Keratinocyte (primary cell): ENCODE data around the gene AMIGO2. TPM values are rescaled to one million over a fixed set of nuclear protein-coding genes. Genes with fewer than 3 reads are reported as not detected.
A peak's percentile ranks its signal among the peaks of the same experiment; 100 is the strongest.

Experiments used
- DNase-seq: peaks from one replicate; pipeline ENCODE4 v3.0.0-alpha.2; 2011; ENCODE audit warnings: low read depth, missing footprints, low spot score
- FAIRE-seq: peaks from 2 replicates; lab custom pipeline; 2011; peaks lifted over from hg19 to GRCh38; lab: Jason Lieb, UNC
- H2AFZ ChIP-seq: 2 replicates; pipeline ENCODE4 v1.6.0; 2012; ENCODE audit warnings: low read length, control low read depth, inconsistent platforms; ENCODE audit not compliant: control insufficient read depth
- H3K27ac ChIP-seq: 2 replicates; pipeline ENCODE4 v1.5.1; 2011; ENCODE audit warnings: low read length; ENCODE audit not compliant: control insufficient read depth, insufficient read depth
- H3K27me3 ChIP-seq: 3 replicates; pipeline ENCODE4 v1.6.0; 2011; ENCODE audit warnings: low read length; ENCODE audit not compliant: control insufficient read depth, insufficient read depth; ENCODE audit errors: extremely low read depth
- H3K36me3 ChIP-seq, 2 experiments: 2 replicates in 1 of 2; 3 replicates in 1 of 2; pipeline ENCODE4 v1.5.1; 2011; ENCODE audit warnings: low read length in 2 of 2, mild to moderate bottlenecking in 1 of 2; ENCODE audit not compliant: control insufficient read depth in 2 of 2, insufficient read depth in 2 of 2; ENCODE audit errors: extremely low read depth in 1 of 2
- H3K4me1 ChIP-seq: 3 replicates; pipeline ENCODE4 v1.5.1; 2011; ENCODE audit warnings: low read length; ENCODE audit not compliant: control insufficient read depth, insufficient read depth; ENCODE audit errors: extremely low read depth
- H3K4me2 ChIP-seq: 3 replicates; pipeline ENCODE4 v1.6.0; 2011; ENCODE audit warnings: low read depth, low read length; ENCODE audit not compliant: control insufficient read depth, insufficient read depth; ENCODE audit errors: extremely low read depth
- H3K4me3 ChIP-seq, 3 experiments: fragments of 200-600 bp in 1 of 3; sonication (generic) in 1 of 3; 2 replicates in 2 of 3; 3 replicates in 1 of 3; pipeline ENCODE4 v1.5.1; 2011 to 2016; ENCODE audit warnings: low read length in 3 of 3, mild to moderate bottlenecking in 3 of 3, control low read depth in 2 of 3, inconsistent platforms in 1 of 3, low read depth in 1 of 3, mixed read lengths in 1 of 3, mixed run types in 1 of 3, moderate library complexity in 1 of 3; ENCODE audit not compliant: control insufficient read depth in 2 of 3, insufficient read depth in 2 of 3; ENCODE audit errors: extremely low read depth in 1 of 3
- H3K79me2 ChIP-seq: 2 replicates; pipeline ENCODE4 v1.6.0; 2012; ENCODE audit warnings: low read length; ENCODE audit not compliant: control insufficient read depth, insufficient read depth
- H3K9ac ChIP-seq: 3 replicates; pipeline ENCODE4 v1.6.0; 2011; ENCODE audit warnings: low read length; ENCODE audit not compliant: control insufficient read depth, insufficient read depth; ENCODE audit errors: extremely low read depth
- H3K9me1 ChIP-seq: 3 replicates; pipeline ENCODE4 v1.6.0; 2011; ENCODE audit warnings: low read length; ENCODE audit not compliant: control insufficient read depth, insufficient read depth; ENCODE audit errors: extremely low read depth
- H3K9me3 ChIP-seq: 2 replicates; pipeline ENCODE4 v1.5.1; 2012; ENCODE audit warnings: low read depth, low read length; ENCODE audit not compliant: control insufficient read depth
- H4K20me1 ChIP-seq: 3 replicates; pipeline ENCODE4 v1.6.0; 2011; ENCODE audit warnings: low read length; ENCODE audit not compliant: control insufficient read depth, insufficient read depth; ENCODE audit errors: extremely low read depth
- CTCF ChIP-seq, 3 experiments: IDR thresholded peaks in 1 of 3; conservative IDR thresholded peaks in 1 of 3; optimal IDR thresholded peaks in 1 of 3; 2 replicates in 2 of 3; 3 replicates in 1 of 3; pipeline versions ENCODE3 to v1.5.1; 2011; ENCODE audit warnings: low read length in 3 of 3, mild to moderate bottlenecking in 3 of 3, moderate library complexity in 2 of 3, control low read depth in 1 of 3, inconsistent platforms in 1 of 3; ENCODE audit not compliant: insufficient read depth in 2 of 3; ENCODE audit errors: extremely low read depth in 1 of 3
- EZH2 ChIP-seq: IDR thresholded peaks from one replicate; pipeline ENCODE4 v1.6.1; 2012; ENCODE audit warnings: inconsistent platforms, mild to moderate bottlenecking, low read length, moderate library complexity
- dilution Hi-C: fragments of 300-500 bp; cut with MboI; formaldehyde crosslinking; loops from one replicate; pipeline ENCODE4 v1.7.0; 2020; ENCODE audit warnings: low sequenced_read_pairs; ENCODE audit not compliant: extremely low pct_ligation_motif_present
- polyA plus RNA-seq, 5 experiments: library from polyadenylated mRNA; depleted of rRNA in 3 of 5; stranded (reverse) in 3 of 5; stranded (forward) in 1 of 5; unstranded in 1 of 5; fragments of >200 nt; gene quantifications; 1 replicate in 1 of 5; 2 replicates in 3 of 5; 3 replicates in 1 of 5; pipeline versions ENCODE4 v1.2.1 to v1.2.3, GENCODE V29; 2011 to 2012; ENCODE audit warnings: missing spikeins in 2 of 5, low read depth in 1 of 5, low replicate concordance in 1 of 5

AMIGO2 gene
- polyA plus RNA-seq, 1 donor (not counting 4 experiments of a cell fraction or from before 2014, with no cell fraction given): 71.3 TPM

DNA sequence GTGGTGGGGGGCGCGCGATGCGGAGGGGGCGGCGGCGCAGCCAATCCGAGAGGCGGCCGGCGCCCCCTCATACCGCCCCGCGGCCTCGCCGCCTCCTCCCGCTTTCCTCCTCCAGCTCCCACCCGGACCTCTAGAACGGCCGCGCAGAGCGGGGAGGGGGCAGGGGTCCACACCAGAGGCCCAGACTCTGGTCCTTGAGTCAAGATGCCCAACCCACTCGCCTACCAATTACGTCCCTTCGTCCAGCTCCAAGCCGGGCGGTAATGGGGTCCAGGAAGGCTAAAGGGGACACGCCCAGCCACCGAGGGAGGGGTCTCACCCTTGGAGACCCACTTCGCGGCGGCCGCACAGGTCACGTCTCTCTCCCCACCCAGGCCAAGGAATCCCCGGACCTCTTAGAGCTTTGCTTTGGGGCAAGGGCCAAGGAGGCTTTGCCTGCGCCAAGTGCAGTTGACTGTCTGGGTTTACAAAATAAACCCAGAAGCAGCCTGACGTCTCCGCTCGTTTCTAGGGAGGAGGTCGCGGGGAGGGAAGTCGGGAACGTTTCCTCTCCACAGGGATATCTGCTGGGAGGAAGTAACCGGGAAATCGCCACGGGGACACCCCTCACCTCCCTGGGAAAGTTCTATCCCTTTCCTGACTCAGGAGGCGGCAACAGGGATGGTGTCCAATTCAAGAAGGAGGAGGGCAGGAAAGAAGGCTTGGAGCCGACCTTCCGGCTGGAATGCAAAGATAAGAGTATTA is 394 bp upstream of the AMIGO2 start:
- Histone ChIP-seq H3K9me1 (no peaks in the 10 kb centered on the region), H3K4me3 (peak overlapping the region; percentile 67 to 92 (median 71)), H2AFZ (peak overlapping the region; percentile 35), H3K4me1 (peaks cover 65% of the 10 kb centered on the region), H3K9me3 (no peaks in the 10 kb centered on the region), H3K79me2 (peaks cover 55% of the 10 kb centered on the region), H4K20me1 (no peaks in the 10 kb centered on the region), H3K27me3 (no peaks in the 10 kb centered on the region), H3K27ac (peak overlapping the region; percentile 90), H3K9ac (peak overlapping the region; percentile 93), H3K4me2 (peak overlapping the region; percentile 89), H3K36me3 (peaks cover 5 to 21% of the 10 kb centered on the region in 2 experiments)
- no peak for TF ChIP-seq EZH2
- TF ChIP-seq CTCF (optimal IDR thresholded peaks at IDR 0.05 in 1 of 3, IDR thresholded peaks at IDR 0.05 in 1 of 3, conservative IDR thresholded peaks at IDR 0.05 in 1 of 3; ENCODE audit: extremely low read depth in 1 of 3, insufficient read depth in 2 of 3, low read length in 3 of 3): no peak
- no peak for FAIRE-seq
- no peak for DNase-seq
- dilution Hi-C loops: no loop called here

GRCh38 chr12:47078733-47079467 is 859 bp downstream of the AMIGO2 start:
- Histone ChIP-seq H3K9ac (peak overlapping the region; percentile 93), H3K79me2 (peaks cover 50% of the 10 kb centered on the region), H3K9me3 (no peaks in the 10 kb centered on the region), H3K27me3 (no peaks in the 10 kb centered on the region), H3K4me1 (peaks cover 53% of the 10 kb centered on the region), H2AFZ (no peak overlapping the region), H3K9me1 (no peaks in the 10 kb centered on the region), H3K36me3 (peaks cover 5 to 21% of the 10 kb centered on the region in 2 experiments), H3K4me3 (peak overlapping the region; percentile 67 to 92 (median 71)), H3K27ac (peak overlapping the region; percentile 90), H4K20me1 (no peaks in the 10 kb centered on the region), H3K4me2 (peak overlapping the region; percentile 92)
- TF ChIP-seq CTCF (optimal IDR thresholded peaks at IDR 0.05 in 1 of 3, IDR thresholded peaks at IDR 0.05 in 1 of 3, conservative IDR thresholded peaks at IDR 0.05 in 1 of 3; ENCODE audit: extremely low read depth in 1 of 3, insufficient read depth in 2 of 3, low read length in 3 of 3): no peak
- TF ChIP-seq EZH2: no peak
- DNase-seq: no peak
- dilution Hi-C loops: no loop called here
- FAIRE-seq: peak; percentile 53
